ENCODE measurements around the gene VGLL4.
"Not testable (repeated sequence)": the region's sequence is repeated elsewhere in the genome, so short reads cannot be mapped to it uniquely, and the experiment has no call there.

Gene VGLL4

DNA sequence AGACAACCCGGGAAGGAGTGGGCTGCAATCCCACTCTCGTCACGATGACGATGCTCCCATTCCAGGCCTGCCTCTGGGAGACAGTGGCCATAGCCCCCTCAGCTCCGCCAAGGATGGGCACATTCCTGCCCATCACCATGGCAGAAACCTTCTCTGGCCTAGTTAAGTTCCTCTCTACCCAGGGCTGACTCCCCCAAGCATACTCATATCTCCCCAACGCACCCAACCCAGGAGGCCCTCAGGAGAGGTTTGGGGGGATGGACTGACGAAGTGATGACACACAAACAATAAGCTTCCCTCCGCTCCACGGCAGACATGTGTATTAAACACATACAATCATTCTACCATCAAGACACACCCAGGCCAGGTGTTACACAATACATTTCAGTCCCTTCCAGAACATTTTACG is 60.1 kb downstream of the VGLL4 start:
- peak; percentile 74 for DNase-seq (ENCODE audit: low spot score)

DNA sequence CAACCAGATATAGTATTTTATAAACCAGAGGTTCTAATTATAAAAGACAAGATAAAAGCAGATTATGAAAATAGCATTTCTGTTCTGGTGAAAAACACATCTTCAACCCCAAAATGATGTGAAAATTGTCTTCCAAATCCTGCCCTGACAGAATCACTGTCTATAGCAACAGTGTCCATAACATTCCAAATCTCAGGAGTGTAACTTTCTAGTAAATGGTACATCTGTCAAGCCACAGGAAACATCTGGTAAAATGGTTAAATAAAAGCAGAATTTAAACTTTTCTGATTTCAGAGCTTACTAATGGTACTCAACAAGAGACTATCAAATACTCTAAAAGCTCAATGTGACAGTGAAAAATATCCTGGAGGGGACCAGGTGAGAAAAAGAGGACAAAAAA is 60.5 kb downstream of the VGLL4 start:
- DNase-seq (ENCODE audit: low spot score), result no peak

DNA sequence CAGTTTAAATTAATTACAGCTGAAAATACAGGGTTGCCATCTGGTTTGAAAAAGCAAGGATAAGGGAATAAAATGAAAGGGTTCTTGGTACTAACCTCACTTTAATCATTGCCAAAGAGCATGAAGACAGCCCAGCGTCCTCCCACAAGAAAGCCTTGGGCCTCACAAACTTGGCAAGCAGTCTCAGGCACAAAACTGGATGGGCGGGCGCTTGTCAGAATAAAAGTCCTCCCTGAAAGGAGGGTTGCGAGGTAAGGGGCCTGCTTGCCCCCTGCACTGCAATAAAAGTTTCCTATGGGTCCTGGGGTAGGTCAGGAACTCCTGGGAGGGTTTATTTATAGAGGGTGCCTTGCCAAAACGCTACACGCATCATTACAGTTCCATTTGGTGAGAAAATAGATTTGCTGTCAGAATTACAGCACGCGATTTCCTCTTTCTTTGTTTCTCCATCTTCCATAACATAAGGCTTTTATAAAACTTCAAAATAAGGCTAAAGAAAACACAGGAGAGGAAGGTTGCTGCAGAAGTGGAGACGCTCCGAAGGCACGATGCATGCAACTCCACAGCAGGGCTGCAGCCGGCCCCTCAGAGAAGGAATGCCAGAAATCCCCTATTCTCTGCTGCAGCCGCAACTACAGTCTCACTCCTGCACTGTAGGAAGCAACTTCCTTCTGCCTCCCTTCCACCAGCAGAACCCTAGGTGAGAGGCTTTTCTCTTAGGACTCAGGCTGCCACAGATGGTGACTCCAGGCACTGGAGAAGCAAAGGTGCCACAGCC is 61.3 kb downstream of the VGLL4 start:
- DNase-seq (ENCODE audit: low spot score), result peak; percentile 86

DNA sequence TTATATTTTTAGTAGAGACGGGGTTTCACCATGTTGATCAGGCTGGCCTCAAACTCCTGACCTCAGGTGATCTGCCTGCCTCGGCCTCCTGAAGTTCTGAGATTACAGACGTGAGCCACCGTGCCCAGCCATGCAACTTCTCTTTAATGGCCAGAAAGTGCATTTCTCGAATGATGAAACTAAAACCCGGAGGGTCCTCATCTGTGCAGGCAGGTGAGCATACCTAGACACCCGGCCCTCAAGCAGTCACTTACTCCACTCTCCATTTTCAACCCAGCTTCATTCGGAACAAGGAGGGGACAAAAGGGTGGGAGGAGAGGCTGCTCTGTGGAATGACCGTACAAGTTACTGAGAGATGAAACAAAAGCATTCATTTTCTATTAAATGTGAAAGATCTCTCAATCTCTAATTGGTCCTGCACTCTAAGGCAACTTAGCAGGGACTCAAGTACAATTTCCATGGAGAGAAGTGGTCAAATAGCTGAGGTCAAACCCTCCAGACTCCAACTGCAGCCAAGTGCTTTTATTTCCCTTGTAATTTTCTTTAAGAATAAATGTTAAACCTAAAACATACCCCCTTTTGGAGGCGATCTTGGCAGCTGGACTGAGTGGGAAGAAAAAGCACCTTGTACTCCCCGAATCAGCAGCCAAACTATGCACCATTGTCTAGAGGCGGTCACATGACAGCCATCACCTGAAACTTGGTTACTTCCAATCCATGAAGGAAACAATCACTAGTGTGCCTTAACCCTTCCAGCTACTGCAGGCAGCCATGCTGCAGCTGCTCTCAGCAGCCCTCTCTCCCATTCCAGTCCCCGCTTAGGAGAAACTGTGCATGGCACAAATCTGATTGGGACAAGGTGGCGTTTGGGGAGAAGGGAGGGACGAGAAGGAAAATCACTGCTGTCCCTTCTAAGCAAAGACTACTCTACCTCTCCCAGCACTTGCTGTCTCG is 62.2 kb downstream of the VGLL4 start:
- no peak for DNase-seq (ENCODE audit: low spot score)

DNA sequence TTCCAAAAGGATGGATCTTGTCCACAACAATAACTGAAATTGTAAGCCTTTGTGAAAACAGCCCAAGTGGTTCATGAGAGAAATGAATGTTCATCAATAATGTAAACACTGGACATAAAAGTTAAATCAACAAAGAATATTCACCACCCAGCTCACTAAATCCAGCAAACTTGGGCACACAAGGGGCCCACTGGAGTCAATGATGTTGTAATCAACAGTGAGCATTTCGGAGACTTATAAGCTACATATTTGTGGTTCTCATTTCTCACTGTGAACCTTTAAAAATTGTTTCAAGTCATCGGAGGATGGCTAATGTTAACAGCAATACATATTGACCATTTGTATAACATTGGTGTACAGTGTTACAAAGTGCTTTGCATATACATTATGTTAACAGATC is 63.1 kb downstream of the VGLL4 start:
- no peak for DNase-seq (ENCODE audit: low spot score)

DNA sequence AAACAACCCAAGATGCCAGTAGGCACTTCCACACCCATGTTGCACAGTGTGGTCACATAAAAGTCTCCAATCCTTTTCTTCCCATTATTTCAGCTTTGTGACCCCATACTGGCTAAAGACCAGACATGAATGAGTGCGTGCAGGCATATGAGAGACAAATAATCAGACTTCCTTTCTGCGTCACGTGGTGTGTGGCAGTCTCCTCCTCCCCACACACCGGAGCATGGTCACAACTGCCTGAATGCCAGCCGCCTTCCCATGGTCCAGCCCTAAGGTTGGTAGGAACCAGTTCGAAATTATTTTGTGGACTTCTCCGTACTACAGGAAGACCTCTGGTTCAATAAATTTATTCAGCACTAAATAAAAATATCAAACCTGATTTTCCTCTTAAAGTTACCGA is 65.5 kb downstream of the VGLL4 start:
- DNase-seq (ENCODE audit: low spot score), result peak; percentile 36

DNA sequence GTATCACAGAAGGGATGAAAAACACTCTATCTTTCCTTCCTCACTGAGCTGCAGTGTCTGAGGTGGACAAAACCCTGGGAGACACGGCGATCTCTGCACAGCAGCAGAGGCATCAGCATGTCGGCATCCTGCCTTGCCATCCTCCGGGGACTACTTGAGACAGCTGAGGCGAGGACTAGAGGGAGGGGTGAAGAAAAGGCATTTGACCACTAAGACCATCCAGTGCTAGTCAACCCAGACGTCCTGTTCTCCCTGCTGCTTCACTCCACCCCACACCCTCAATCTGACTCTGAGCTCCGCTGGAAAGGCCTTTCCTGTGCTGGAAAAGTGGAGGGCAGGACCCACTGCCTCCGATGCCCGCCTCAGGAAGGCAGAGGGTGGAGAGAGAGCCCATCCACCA is 67.3 kb downstream of the VGLL4 start:
- no peak for DNase-seq (ENCODE audit: low spot score)

DNA sequence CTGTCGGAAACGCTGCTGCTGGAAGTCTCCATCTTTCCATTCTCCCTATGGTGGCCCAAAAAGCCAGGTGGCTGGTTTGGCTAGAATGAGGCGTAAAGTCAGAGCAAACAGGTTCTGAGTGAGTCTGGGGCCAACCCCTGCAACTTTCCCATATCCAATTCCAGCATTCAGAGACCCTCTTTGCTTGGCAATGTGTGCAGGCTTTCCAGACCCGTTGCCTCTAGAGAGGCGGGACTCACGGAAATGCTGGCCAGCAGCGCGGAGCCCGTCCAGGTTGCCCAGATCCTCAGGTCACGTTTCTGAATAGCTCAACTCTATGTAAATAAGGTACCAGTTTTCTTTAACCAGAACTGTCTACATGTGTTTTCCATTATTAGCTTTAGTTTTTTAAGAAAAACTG is 68.0 kb downstream of the VGLL4 start:
- no peak for DNase-seq (ENCODE audit: low spot score)

DNA sequence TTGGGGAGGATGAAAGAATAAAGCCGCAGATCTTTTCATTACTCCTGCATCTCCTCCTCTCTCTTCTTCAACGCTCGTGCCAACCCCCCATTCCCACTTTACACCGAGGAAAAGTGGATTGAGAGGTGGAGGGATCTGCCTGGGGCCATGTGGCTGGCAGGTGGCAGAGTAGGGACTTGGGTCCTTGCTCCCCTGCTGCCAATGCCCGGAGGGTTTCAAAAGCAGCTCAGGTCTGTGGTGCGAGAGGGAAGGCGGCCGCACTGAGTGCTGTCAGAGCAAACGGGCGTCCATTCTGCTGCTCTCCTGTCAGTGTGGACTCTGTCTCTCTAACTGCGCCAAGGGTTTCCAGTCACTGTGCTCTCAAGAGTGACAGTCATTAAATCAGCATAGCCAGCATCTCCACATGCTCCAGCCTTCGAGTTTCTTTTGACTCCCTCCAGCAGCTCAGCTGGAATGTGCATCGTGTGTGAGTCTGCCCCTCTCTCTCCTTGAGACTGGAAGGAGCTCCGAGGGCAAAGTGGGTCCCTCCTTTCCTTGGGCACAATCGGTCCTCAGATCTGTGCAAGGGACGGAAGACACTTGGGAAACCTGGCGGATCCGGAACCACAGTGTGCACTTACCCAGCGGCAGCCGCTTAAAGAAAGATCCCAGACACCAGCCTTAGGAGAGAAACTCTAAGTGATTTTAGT is 68.6 kb downstream of the VGLL4 start:
- no peak for DNase-seq (ENCODE audit: low spot score)

DNA sequence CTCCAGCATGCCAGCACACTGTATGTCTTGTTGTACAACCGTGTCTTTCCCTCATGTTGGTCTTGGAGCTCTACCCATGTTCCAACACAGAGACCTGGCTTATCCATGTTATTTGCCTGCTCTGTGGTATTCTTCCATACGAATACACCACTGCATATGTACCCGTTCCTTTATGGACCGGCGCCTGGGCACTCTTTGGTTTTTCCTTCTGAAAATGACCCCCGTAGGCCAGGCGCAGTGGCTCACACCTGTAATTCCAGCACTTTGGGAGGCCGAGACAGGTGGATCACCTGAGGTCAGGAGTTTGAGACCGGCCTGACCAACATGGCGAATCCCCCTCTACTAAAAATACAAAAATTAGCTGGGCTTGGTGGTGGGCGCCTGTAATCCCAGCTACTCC is 71.1 kb downstream of the VGLL4 start:
- not testable (repeated sequence) for DNase-seq (ENCODE audit: low spot score)

DNA sequence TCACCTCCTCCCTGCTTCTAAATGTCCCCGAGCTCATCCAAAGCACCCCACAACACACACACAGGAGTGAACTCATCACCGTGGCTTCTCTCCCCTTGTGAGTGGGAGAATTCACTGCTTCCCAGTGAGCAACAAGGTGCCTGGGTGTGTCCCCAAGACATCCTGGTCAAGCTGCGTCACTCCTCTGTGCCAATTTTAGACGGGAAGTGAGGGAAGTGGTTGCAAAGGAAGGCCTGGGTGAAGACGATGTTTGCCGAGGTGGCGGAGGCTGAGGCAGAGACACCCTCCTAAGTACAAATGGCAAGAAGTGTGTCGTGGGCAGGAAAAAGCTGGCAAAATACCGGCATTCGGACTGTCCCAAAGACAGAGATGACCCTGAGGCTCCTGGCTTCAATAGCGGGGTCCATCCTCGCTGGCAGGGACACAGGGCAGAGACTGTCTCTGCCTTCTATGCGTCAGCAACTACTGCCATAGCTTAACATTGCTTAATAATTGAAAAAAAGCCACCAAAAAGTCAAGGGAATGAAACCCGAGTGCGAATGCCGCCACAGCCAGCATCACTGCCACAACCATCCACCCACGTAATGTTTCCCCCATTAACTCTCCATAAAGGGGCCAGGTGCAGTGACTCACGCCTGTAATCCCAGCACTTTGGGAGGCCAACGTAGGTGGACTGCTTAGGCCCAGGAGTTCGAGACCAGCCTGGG is 72.8 kb downstream of the VGLL4 start:
- DNase-seq (ENCODE audit: low spot score), result no peak

DNA sequence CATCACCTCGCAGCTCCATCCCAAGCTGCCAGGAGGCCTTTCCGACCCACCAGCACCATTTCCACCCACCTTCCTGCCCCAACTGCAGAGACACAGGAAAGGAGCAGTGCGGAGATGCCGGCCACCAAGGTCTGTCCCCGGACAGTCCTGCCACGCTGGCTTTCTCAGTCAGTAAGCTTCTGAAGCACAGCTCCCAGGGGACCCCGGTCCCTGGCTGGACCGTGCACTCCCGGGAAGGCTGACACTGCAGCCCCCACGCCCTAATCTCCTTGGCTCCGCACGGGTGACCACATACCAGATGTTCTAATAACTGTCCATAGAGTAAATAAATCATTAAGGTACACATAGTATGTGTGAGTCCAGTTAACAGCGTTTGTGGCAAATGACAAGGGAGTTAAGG is 73.5 kb downstream of the VGLL4 start:
- DNase-seq (ENCODE audit: low spot score), result no peak

DNA sequence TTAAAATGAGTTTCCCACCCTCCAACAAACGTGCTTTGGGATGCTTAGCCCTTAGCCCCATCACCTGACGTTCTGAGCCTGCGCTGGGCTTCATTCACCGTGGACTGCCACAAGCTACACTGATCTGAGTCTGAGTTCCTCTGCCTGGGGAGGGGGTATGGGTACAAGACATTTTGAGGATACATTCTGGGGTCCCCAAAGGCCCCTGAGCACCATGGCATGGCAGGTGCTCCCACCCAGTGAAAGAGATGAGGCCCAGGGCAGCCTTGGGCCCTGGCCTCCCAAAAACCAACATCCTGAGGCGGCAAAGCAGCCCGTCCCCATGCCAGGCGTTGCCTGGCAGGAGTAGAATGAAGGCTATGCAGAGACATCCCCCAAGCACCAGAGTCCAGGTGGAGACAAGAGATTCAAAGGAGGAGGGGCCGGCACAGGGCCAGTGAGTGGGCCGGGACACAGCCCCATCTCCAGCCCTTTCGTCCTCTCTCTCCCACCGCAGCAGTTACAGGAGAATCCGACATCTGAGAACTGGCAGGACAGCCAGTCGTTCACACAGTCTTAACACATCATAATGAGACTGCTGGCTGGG is 74.5 kb downstream of the VGLL4 start:
- DNase-seq (ENCODE audit: low spot score), result no peak

DNA sequence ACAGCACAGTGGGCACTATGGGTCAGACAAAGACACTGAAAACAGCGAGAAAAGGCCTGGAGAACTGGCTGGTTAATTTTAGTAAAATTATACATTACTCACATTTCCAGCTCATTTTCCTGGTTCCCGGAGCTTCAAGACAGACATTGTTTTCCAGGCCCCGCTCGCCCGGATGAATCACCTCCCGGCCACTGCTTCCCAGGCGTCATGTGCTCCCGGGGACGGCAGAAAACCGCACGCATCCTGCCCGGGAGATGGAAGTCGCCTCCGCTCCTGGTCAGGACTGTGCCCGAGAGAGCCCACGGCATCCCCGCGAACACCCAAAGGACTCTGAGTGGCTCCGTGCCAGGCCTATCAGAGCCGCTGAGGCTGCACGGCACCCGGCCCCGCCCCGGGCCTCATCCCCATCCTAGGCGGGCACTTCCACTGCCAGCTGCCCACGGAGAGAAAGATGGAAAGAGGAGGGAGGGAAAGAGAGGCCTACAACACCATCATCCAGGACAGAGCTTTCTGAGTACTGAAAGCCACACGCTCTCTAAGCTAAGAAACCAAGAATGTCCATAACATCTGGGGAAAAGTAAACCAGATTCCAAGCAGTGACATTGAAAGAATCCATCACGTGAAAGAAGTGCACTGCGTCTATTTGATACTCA is 75.1 kb downstream of the VGLL4 start:
- DNase-seq (ENCODE audit: low spot score), result no peak

DNA sequence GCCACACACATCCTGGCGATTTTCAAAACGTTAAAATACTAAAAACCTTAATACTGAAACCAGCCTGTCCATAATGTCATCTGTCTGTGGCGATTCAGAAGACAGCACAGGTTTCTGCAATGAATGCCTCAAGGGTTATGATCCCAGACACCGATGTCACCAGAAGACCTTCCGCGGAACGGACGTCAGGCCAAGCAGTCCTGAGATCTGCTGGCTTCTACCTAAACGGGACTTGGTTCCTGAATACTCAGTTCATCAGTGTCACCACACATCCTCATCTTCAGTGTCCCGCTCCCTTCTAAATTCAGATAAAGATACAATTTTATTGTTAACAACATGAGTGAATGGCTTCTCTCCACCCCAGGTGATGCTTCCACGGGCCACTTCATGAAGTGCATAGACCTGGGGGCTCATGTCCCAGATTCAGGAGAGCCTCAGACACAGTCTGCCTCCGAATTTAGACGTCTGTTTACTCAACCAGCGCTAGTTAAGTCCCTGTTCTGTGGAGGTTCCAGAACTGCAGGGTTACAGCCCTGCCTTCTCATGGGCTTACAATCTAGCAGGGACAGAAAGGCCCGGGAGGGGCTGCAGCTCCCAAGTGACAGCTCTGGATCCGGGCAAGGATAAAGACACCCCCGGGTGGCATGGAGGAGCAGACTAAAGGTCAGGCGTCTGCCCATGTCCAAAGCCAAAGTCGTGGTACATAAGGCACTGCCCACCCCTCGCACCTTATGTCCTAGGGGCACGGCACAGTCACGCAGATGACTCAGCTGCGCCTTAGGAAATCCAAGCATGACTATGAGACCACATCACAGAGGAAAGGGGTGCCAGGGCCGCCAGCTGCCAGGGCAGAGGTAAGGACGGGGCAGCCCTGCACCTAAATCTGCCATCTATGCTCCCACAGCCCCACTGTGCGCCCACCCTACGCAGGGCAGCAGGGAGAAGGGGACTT is 75.9 kb downstream of the VGLL4 start:
- no peak for DNase-seq (ENCODE audit: low spot score)

DNA sequence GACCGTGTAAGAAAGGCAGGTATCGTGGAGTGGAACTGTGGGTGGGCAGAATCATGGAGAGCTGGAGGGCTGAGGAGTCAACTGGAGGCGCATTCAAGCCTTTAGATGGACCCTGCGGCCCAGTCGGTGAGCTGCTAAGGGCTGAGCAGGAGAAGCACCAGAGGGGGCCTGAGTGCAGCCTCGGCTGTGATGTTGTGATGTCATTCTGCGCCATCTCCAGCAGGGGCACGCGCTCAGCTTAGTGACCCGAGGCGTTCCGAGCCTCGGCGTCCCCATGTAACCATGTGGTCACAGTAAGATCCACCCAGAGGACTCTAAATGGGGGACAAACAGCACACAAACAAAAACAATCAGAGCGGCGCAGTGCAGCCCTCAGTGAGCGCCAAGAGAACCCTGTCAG is 76.8 kb downstream of the VGLL4 start:
- no peak for DNase-seq (ENCODE audit: low spot score)

DNA sequence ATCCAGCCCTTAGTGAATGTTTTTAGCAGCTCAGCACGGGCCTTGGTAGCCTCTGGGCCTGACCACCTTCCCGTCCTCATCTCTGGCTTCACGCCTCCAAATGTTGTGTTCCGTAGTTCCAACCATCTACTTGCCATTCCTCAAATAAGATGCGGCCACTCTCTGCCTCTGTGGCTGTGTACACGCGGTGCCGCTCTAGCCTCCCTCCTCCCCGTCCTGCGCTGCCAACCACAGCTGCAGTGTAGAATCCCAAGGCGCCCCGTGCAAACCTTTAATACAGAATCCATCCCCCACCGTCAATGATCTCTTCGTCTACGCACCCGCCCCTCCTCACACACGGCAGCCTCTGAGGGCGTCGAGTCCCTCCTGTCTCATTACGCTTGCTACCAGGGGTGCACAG is 77.2 kb downstream of the VGLL4 start:
- no peak for DNase-seq (ENCODE audit: low spot score)

DNA sequence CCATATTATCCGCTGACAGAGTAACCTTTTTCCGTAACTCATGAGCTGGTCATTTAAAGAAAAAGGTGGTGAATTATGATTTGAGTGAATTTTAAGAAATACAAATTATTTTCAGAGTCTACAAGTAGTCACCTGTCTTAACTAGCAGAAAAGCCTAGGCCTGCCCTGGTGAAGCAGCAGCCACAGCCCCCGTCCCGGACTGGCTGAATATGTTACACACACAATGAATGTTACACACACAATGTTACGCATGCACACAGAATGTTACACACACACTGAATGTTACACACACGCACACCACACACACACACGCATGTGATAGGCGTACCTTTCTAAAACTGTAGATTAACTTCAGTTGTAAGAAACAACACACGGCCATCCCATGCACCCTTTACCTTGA is 77.8 kb downstream of the VGLL4 start:
- DNase-seq (ENCODE audit: low spot score), result no peak

DNA sequence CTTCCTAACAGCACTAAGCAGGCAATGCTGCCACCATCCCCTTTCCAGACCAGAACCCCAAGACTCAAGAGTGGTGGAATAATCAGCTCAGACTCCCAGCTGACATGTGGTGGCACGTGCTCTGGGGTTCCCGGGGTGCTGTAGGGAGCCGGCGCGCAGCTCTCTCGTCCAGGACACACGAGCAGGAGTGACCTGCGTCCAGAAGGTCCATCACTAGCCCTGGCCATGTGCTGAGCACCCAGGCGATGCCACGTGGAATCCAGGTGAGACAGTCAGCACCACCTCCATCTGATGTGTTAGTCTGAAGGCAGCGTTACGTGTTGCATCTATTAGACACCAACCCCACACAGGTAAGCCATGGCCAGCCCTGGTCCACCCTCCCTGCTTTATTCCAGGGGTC is 78.2 kb downstream of the VGLL4 start:
- DNase-seq (ENCODE audit: low spot score), result no peak

DNA sequence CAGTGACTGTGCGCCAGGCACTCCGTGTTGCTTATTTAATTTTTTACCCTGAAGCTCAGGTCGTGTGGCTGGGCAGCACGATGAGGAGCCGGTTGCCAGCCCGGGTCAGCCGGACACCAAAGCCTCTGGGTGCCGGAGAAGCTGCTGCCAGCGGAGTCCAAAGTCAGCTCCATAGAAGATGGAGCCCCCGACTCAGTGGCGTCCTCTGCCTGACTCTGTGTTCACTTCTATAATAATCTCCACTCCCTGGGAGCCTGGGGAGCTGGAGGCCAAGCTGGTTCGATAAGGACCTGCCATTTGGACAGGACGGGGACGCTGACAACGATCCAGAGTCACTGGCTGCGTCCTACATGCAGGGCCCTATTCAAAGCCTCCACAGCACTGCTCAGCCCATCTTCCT is 78.6 kb downstream of the VGLL4 start:
- no peak for DNase-seq (ENCODE audit: low spot score)

Data from left forelimb (tissue), 1 donor.